ENCODE measurements around the gene RPL28.

- TF ChIP-seq CTCF (conservative IDR thresholded peaks at IDR 0.05; ENCODE audit: low read depth, low read length) = no peak
- no peak for TF ChIP-seq RFX5 (IDR thresholded peaks at IDR 0.05; ENCODE audit: low read depth, low read length)
- no peak for TF ChIP-seq POLR2A (IDR thresholded peaks at IDR 0.05; ENCODE audit: low read depth, low read length)
- TF ChIP-seq, protein P1, sequence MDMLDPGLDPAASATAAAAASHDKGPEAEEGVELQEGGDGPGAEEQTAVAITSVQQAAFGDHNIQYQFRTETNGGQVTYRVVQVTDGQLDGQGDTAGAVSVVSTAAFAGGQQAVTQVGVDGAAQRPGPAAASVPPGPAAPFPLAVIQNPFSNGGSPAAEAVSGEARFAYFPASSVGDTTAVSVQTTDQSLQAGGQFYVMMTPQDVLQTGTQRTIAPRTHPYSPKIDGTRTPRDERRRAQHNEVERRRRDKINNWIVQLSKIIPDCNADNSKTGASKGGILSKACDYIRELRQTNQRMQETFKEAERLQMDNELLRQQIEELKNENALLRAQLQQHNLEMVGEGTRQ (IDR thresholded peaks at IDR 0.05; ENCODE audit: low read depth, low read length) = peak; percentile 22; the same call in 1 of the 2 replicates
Observed at GRCh38 chr19:55447421-55448174, 61.9 kb downstream of the RPL28 start.

All from IMR-90 (cell line).